HG03039 (cell line): ENCODE data around the gene GPATCH3.
"Not testable (repeated sequence)": the region's sequence is repeated elsewhere in the genome, so short reads cannot be mapped to it uniquely, and the experiment has no call there.

Source experiments
- ATAC-seq: cut with Tn5 transposase; IDR thresholded peaks from one replicate; pipeline ENCODE4 v1.9.1; 2021; ENCODE audit warnings: mild to moderate bottlenecking, moderate library complexity; ENCODE audit not compliant: unreplicated experiment

GPATCH3 gene, protein sequence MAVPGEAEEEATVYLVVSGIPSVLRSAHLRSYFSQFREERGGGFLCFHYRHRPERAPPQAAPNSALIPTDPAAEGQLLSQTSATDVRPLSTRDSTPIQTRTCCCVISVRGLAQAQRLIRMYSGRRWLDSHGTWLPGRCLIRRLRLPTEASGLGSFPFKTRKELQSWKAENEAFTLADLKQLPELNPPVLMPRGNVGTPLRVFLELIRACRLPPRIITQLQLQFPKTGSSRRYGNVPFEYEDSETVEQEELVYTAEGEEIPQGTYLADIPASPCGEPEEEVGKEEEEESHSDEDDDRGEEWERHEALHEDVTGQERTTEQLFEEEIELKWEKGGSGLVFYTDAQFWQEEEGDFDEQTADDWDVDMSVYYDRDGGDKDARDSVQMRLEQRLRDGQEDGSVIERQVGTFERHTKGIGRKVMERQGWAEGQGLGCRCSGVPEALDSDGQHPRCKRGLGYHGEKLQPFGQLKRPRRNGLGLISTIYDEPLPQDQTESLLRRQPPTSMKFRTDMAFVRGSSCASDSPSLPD

DNA sequence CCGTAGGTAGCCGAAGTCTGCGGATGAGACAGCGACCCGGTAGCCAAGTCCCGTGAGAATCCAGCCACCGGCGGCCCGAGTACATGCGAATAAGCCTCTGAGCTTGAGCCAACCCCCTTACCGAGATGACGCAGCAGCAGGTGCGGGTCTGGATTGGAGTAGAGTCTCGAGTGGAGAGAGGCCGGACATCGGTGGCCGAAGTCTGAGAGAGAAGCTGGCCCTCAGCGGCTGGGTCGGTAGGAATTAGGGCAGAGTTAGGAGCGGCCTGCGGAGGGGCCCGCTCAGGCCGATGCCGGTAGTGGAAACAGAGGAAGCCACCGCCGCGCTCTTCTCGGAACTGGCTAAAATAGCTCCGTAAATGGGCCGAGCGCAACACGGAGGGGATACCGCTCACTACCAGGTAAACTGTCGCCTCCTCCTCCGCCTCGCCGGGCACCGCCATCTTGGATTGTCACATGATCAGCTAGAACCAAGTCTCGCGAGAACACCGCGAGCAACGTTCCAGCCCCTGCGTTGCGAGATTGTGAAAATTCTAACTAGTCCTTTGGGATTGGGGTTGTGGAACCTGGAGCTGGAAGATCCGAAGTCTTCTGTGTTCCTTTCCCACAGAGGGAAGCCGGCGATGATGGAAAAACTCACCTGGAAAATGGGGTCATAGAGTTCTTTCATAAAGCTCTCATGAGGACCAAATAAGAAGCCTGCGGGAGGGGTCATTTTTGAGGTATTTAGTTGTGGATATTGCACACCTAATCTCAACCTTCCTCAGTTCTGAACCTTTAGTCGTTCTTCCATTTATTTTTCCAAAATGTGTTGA lies at the start of gene GPATCH3:
Gene GPATCH3, minus strand, starts transcription at position 467 of the 814 bp plus-strand sequence. Its CDS starts 25 bp downstream, at position 442.
- ATAC-seq: peak; percentile 62

DNA sequence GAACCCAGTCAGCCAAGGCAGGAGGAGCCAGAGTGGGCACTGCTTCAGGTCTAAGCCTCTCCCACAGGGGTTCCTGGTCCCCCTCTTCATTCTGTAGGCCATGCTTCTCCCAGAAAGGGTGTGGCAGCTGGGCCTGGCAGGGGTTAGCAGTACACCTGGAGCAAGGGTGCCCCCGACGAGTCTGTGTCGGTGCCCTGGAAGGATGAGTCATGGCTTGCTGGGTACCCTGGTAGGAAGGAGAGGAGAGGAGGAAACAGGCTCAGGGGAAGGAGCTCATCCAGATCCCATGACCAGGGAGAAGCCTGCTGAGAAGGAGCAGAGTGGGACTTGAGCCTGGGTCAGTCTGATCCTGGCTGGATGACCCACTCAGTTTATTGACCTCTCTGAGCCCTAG lies 49.7 kb upstream of the GPATCH3 start:
- no peak for ATAC-seq

DNA sequence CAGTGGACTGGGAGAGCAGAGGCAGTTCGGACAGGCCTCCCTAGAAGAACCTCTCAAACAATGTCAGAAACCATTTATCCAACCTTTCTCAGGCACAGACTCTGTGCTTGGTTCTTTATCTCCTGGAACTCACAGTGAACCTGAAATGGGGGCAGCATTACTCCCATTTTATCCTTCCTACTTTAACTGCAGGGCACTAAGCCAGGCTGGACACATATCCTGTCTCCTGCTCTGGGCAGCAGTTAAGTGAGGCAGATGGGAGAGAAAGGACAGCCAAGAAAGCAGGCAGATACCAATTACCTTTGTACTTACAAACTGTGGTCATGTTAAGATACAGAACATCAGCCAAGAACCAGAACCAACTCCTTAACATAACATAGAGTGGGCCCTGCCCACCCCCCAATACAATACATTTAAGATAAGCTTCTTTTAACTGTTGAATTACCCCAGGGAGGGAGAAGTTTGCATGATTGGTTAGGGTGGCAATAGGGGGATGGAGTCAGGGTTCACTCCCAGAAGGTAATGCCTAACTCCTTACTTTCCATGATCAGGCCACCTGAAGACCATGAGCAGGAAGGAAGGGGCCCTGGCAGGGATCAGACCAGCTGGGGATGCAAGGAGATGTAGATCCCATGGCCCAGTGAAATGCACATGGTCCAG lies 49.1 kb upstream of the GPATCH3 start:
- ATAC-seq: no peak

DNA sequence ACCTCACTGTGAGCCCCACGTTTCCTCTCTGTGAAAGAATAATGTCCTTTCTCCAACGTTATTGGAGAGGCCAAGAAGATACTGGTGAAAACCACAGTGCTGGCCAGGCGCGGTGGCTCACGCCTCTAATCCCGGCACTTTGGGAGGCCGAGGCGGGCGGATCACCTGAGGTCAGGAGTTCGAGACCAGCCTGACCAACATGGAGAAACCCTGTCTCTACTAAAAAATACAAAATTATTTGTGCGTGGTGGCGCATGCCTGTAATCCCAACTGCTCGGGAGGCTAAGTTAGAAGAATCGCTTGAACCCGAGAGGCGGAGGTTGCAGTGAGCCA lies 48.4 kb upstream of the GPATCH3 start:
- ATAC-seq: not testable (repeated sequence)

DNA sequence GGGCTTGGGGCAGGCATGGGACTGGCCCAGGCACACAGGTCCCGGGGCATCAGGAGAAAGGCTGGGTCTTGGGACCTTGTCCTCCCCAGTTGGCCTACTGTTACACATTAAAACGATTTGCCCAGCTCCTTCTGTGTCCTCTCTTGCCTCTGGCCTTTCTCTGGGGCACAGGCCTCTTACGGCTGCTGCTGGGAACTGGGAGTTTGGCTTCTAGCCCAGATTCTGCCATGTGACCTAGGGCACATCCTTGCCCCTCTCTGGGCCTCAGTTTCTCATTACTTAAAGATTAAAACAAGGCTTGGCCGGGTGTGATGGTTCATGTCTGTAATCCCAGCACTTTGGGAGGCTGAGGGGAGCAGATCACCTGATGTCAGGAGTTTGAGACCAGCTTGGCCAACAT lies 46.0 kb upstream of the GPATCH3 start:
- no peak for ATAC-seq

DNA sequence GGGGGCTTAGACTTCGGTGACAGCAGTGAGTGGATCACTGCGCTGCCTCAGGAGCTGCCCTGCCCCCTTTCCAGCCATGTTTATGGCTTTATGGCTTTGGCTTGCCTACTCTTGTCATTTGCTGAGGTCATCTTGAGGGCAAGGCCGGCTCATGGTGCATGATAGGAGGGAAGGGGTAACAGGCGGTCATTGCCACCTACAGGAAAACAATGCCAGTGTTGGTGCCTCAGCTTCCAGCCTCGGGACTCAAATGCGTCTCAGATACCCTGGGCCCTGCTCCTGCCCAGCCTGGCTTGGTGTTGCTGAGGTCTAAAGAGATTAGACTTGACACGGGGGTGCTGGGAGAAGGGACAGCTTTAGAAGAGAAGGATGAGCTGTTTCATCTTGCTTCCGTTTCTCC lies 45.5 kb upstream of the GPATCH3 start:
- no peak for ATAC-seq

DNA sequence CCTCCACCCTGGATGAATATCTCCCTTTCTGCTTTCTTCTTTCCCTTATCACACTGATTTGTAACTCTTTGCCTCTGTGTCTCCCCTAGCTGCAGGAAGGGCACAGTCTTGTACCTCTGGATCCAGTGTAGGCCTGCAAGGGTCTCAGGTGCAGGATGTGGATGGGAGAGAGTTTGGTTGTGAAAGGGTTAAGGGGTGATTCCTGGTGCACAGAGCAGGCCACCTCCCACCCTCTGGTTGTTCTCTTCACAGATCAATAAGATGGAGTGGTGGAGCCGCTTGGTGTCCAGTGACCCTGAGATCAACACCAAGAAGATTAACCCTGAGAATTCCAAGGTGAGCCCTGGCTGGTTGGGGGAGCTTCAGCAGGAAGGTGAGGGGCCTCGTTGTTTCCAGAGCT lies 44.9 kb upstream of the GPATCH3 start:
- no peak for ATAC-seq

DNA sequence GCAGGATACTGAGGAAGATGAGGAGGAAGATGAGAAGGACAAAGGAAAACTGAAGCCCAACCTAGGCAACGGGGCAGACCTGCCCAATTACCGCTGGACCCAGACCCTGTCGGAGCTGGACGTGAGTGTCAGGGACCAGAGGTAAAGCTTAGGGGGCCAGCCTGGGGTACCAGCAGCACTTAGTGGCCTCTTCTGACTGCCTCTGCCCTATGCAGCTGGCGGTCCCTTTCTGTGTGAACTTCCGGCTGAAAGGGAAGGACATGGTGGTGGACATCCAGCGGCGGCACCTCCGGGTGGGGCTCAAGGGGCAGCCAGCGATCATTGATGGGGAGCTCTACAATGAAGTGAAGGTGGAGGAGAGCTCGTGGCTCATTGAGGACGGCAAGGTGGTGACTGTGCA lies 42.4 kb upstream of the GPATCH3 start:
- ATAC-seq: no peak

DNA sequence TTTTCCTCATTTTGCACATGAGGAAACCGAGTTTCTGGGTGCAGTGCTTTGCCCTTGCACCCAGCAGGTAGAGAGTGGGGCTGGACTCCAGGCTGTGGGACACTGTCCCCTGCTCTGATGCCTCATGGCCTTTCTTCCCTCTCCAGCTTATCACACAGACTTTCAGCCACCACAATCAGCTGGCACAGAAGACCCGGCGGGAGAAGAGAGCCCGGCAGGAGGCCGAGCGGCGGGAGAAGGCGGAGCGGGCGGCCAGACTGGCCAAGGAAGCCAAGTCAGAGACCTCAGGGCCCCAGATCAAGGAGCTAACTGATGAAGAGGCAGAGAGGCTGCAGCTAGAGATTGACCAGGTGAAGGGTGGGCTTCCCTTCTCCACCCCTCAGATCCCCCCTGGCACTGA lies 41.0 kb upstream of the GPATCH3 start:
- no peak for ATAC-seq

DNA sequence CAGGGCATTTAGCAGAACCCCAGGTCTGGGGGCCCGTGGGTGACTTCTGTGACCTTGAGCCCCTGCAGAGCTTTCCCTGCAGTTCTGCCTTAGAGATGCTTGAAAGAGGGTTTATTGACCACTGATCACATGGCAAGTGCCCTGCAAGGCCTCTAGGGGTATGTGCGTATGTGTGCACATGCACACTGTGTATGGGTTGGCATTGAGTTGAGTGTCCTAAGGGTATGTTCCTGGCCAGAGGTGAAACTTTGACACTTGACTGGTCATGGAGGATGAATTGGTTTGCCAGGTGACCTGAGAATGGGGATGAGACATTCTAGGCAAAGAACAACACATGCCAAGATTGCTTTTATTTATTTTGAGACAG lies 38.4 kb upstream of the GPATCH3 start:
- no peak for ATAC-seq

DNA sequence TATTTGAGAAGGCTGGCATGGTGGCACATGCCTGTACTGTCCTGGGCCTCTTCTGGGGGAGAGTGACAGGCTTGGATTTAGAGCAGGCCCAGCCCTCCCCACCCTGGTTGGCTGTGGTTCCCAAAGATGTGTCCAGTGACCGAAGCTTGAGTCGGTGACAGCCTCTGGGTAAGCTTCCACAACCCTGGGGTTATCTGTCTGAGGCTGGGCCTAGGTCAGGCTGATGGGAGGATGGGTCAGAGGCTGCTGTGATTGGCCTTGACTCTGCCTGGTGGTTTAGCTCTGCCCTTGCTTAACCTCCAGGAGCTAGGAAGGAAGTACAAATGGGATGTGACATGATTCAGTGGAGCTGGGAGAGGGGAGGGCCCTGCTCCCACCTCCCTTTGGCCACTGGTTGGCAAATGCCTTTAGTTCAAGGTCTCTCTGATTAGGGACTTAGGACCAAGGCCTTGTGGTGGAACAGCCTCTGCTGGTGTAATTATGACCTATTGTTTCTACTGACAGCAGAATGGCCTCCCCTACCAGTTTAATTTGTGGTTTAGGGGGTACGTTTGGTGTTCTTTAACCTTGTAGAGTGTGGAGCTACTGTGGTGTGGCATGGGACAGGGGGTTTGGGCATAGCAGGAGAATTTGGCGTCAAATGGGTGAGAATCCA lies 37.9 kb upstream of the GPATCH3 start:
- ATAC-seq: no peak

DNA sequence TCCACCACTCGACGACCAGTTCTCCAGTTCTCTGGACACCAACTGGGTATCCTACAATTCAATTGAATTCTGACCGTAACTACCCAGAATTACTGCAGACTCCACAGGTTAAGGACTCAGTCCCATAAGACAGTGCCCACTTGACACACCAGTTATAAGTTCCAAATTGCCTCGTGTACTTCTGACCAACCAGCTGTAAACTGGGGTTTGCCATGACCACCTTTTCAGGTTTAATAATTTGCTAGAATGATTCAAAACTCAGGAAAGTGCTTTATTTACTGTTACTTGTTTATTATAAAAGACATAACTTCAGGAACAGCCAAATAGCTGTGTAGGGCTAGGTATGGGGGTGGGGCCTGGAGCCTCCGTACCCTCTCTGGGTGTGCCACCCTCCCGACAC lies 36.6 kb upstream of the GPATCH3 start:
- no peak for ATAC-seq

DNA sequence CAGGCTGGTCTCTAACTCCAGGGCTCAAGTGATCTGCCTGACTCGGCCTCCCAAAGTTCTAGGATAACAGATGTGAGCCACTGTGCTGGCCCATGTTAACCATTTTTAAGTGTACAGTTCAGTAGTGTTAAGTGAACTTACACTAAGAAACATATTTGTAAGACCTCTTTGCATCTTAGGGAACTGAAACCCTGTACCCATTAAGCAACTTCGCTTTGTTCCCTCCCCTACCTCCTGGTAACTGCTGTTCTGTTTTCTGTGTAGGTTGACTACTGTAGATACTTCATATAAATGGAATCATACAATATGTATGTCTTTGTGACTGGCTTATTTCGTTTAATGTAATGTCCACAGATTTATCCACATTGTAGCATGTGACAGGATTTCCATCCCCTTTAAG lies 32.3 kb upstream of the GPATCH3 start:
- no peak for ATAC-seq

DNA sequence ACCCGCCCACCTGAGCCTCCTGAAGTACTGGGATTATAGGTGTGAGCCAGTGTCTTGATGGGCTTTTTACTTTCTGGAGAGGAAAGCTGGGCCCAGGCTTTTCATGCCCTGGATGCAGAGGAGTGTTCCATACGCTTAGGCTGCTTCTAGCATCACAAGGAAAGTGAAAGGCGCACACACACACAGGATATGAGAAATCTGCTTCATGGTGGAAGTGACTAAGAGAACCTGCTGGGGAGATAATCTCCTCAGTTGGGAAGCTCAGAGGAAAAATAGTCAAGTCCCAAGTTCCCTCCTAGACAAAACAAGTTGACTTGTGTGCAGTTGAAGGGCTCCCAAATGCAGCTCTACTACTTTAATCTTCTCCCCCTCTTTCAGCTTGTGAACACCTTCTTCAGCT lies 23.4 kb upstream of the GPATCH3 start:
- ATAC-seq: no peak

DNA sequence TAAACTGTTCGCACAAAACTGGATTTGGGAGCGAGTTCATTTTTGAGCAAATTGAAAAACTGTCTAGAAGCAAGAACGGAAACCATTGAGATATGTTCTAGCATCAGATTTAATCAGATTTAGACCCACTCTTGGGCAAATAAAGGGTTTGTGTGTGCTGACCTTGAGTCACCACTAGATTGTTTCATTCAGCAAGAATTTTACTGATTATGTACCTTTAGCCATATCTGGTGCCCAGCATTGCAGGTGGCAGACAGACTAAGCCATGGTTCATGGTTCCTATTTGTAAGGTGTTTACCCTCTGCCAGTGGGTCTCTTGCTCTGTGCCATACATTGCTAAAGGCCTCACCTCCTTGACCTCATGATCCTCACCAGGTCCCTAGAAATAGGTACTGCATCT lies 22.6 kb upstream of the GPATCH3 start:
- ATAC-seq: no peak

DNA sequence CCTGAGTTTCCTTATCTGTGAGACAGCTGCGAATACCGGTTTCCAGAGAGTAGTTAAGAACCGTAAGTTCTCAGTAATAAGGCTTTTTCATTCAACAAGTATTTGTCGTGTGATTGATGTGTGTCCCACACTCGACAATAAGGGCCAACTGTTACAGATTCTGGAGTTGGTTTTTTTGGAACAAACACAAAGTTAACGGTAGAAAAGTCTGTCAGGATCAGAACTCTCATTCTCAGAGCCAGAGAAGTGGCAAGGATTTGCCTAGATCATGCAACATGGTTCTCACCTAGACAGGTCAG lies 22.1 kb upstream of the GPATCH3 start:
- ATAC-seq: no peak

DNA sequence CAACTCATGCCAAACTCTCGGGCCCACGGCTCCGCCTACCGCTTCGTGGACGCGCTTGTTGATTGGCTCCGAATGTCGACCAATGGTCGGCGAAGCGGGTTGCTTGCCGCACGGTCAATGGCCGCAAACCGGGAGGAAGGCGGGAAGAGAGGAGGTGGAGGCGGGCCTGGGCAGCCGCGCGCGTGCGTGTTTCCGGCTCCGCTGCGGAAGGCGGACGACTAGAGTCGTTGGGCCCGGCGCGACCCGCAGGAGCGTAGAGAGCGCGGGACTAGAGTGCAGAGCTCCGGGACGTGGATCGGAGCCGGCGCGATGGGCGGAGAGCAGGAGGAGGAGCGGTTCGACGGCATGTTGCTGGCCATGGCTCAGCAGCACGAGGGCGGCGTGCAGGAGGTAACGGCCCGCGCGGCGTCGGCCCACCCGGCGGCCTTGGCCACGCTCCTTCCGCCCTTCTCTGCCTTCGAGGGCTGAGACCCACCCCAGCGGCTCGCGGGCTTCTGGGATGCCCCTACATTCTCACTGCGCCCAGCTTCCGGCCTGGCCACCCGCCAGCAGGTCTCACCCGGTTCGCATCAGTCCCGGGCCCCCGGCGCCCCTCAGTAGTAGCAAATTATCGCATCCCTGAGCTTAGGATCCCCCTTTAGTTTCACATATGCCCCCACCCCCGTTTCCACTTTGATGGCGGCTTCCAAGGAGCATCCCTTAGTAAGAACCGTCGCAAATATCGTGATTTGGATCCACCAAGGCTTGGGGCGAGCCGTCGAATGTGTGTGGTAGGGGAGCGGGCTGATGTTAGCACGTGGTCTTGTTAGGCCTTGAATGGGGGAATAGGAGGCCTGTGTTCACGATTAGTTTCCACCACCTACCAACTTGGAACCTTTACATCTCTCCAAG lies 21.5 kb upstream of the GPATCH3 start, which contains the start of gene NUDC:
Gene NUDC, plus strand, starts transcription at position 204 of the 891 bp plus-strand sequence. Its CDS starts 106 bp downstream, at position 310.
- ATAC-seq: peak; percentile 85

DNA sequence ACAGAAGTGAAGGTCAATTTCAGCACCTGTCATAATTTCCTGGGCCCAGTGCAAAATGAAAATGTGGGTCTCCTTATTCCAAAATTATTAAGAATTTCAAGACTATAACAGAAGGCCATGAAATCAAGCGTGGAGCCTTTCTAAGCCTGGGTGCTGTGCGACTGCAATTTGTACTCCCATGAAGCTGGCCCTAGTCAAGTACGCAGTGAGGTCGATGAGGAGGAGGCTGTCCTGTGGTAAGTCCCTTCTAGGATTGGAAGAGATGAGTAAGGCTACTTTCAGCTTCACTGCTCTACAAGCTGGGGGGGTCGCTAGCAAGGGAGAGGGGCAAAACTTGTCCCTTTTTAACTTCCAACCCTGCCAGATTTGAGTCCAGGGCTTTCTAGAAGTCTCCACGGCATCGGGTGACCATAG lies 20.9 kb upstream of the GPATCH3 start:
- ATAC-seq: no peak

DNA sequence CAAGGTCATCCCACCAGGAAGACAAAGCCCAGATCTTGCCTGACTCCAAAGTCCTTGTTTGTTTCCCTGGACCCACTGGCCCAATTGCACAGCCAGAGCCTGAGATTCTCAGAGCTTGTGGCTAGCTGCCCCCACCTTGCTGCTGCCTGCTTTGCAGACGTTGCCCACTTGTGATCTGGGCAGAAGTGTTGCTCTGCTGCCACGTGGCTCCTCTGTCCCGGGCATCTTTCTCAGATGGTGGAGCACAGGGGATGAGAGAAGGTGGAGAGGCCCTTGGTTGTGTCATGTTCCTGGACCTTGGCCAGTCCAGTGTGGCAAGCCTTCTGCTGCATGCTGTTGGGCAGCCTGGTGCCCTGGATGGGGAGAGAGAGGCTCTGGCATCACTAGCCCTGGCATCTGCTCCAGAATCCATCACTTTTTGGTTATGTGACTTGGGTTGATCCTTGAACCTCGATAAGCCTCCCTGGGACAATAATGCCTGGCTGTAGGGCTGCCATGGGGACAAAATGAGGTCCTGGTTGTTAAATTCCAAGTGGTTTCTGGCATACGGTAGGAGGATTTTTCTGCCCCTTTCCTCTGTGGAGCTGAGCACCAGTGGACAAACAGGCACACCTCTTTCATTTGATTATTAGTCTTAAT lies 15.1 kb upstream of the GPATCH3 start:
- ATAC-seq: no peak
